Measurements from ENCODE around the gene C5.

The C5 gene

GRCh38 chr9:120913647-120914264 lies 136.3 kb downstream of the C5 start:
- Histone ChIP-seq H3K27ac (peak overlapping the region; percentile 86 to 87), H3K4me3 (no peak overlapping the region)
- no peak for TF ChIP-seq CTCF (IDR thresholded peaks at IDR 0.05)
- no peak for DNase-seq (ENCODE audit: low spot score)

- no peak overlapping the region for H3K27ac ChIP-seq
- TF ChIP-seq CTCF (IDR thresholded peaks at IDR 0.05): no peak
- no peak for DNase-seq (ENCODE audit: low spot score)
- no peak overlapping the region for H3K4me3 ChIP-seq
Measured at GRCh38 chr9:120912958-120913646, 137.0 kb downstream of the C5 start.

GRCh38 chr9:120911295-120911837 lies 138.7 kb downstream of the C5 start:
- no peak for DNase-seq (ENCODE audit: low spot score)
- TF ChIP-seq CTCF (IDR thresholded peaks at IDR 0.05): no peak
- Histone ChIP-seq H3K4me3 (no peak overlapping the region), H3K27ac (no peak overlapping the region)

GRCh38 chr9:120910643-120911042 lies 139.4 kb downstream of the C5 start:
- DNase-seq (ENCODE audit: low spot score): no peak
- no peak for TF ChIP-seq CTCF (IDR thresholded peaks at IDR 0.05)
- Histone ChIP-seq H3K4me3 (no peak overlapping the region), H3K27ac (no peak overlapping the region)

- H3K4me3 ChIP-seq: no peak overlapping the region
- no peak for TF ChIP-seq CTCF (IDR thresholded peaks at IDR 0.05)
- no peak for DNase-seq (ENCODE audit: low spot score)
- H3K27ac ChIP-seq: no peak overlapping the region
Measured at GRCh38 chr9:120909904-120910303, 140.2 kb downstream of the C5 start.

GRCh38 chr9:120905315-120906164 lies 144.5 kb downstream of the C5 start:
- no peak for TF ChIP-seq CTCF (IDR thresholded peaks at IDR 0.05)
- DNase-seq (ENCODE audit: low spot score): no peak
- Histone ChIP-seq H3K4me3 (no peak overlapping the region), H3K27ac (no peak overlapping the region)
